IPS DF 4.7 (cell line): ENCODE results near the gene CAB39.

Source experiments
- DNase-seq: peaks from one replicate; pipeline ENCODE4 v3.0.0-alpha.2; 2013; ENCODE audit warnings: low spot score; ENCODE audit errors: extremely low read depth

CAB39 gene

DNA sequence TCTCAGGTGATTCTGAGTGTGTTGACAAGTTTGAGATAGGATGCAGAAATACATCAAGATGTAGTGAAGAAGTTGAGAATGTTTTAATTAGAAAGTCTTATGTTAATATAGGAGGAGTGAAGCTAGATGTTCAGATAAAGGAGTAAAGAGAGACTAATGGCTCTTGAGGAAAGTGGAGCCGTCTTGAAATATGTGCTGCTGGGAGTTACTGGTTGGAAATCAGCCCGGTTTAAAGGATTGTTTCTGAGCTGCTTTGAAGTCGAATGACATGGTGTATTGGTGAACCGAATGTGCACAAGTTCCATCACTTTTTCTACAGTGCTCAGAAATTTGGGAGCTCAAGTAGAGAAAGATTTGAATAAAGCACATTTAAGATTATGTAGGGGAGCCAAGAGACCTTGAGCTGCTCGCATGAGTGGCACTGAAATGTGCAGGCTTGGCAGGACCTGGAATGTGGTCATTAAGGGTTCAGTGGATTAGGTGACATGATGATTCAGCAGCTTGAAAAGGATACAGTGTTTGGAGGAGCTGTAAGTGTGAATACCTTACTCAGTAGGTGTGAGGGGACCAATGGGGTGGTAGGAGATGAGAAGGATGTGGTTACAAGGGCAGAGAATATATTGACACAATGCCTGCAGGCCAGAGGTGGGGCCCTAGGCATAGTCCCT lies 68.6 kb downstream of the CAB39 start:
- no peak for DNase-seq

- DNase-seq, result no peak
Observed at GRCh38 chr2:230783101-230783500, 70.5 kb downstream of the CAB39 start.

DNA sequence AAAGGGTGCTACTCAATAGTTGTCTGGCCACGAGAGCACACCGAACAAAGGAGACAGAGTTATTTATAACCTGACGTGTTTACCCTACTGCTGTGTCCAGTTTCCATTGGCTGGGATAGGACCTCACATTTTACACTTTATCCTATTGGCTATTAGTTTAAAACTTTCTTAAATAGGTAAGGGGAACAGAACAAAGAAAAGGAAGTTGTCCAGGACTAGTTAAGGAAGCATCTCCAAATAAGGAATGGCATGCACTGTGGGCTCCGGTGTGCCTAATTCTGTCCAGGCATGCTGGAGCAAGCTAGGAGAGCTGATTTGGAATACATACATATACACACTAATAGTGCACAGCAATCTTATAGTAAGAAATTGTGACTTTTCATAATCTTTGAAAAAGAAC lies 72.2 kb downstream of the CAB39 start:
- no peak for DNase-seq

GRCh38 chr2:230785346-230785745 lies 72.7 kb downstream of the CAB39 start:
- no peak for DNase-seq

- no peak for DNase-seq
Observed at GRCh38 chr2:230787101-230787500, 74.5 kb downstream of the CAB39 start.

GRCh38 chr2:230788554-230789175 lies 76.0 kb downstream of the CAB39 start:
- no peak for DNase-seq

- no peak for DNase-seq
Observed at GRCh38 chr2:230790981-230791380, 78.3 kb downstream of the CAB39 start.

DNA sequence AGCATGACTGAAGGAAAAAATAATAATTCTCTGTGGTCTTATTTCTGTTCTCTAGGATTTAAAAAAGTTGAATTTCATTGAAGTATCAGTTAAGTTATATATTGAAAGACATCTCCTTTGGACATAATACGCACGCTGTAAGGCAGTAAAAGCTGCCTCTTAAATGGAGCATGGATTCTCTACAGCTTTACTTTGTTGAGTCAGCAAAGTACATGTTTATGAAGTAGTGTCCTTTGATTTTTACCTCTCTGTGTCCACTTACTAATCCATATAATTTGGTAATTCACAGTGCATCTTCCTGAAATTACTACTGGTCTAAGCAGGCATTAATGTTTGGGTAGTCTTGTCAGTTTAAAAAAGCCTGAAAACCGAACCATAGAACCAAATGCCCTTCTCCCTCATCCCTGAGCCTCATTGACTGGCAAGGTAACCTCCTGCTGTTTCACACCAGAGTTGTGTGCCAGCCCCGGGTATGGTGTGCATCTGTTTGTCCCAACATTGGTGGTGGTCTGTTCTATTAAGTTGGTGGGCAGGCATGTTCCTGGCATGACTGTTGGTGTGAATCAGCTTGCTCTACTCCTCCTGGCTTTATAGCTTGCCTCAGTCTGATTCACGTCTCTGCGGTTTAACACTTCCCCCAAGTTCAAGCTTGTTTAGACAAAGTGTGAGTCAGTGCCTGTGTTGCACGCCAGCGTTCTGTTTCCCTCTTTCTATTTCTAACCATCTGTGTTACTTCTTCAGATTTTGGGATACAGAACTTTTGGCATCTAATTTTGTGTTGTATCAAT lies 81.1 kb downstream of the CAB39 start:
- DNase-seq, result no peak

- DNase-seq, result no peak
Observed at GRCh38 chr2:230794497-230794896, 81.9 kb downstream of the CAB39 start.

GRCh38 chr2:230795856-230796255 lies 83.2 kb downstream of the CAB39 start:
- DNase-seq, result no peak

GRCh38 chr2:230796280-230796862 lies 83.7 kb downstream of the CAB39 start:
- DNase-seq, result no peak

DNA sequence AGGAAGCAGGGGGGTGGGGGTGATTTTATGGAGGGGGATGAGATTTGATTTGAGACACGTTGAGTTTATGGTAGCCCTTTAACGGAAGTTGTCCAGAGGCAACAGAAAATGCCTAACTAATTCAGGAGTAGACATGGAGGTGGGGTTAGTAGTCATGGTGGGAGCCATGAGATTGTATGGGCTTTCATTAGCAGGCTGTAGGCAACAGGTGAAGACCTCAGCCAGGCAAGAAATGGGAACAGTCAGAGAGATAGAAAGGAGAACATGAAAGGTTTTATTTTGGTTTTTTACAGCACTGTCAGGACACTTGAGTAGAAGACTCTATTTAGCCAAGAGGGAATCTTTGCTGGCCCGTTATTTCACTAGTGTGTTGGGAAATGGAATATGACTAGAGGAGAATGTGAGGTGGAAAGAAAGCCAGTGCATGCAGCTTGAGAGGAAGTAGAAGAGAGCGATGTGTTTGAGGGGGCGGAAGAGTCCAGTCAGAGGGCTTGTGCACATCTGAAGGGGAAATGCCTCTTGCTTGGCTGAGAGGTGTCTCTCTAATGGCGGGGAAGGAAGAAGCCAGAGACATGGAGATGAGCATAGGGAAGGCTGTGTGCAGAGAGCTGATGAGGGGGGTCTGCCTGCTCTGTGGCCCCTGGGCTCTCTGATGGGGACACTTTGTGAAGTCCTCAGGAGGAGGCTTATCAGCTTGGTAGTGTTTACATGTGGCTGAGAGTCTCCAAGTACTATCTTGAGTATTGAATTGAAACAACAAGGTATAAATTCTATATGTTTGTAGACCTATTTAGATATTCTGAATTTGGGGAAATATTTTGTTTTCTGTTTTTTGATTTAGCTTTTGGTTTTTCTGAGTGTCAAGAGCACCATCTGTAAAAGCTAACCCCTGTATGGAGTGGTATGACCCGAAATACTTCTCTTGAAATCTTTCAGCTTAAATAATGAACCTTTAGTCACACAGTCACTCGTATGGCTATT lies 85.2 kb downstream of the CAB39 start:
- DNase-seq, result no peak

DNA sequence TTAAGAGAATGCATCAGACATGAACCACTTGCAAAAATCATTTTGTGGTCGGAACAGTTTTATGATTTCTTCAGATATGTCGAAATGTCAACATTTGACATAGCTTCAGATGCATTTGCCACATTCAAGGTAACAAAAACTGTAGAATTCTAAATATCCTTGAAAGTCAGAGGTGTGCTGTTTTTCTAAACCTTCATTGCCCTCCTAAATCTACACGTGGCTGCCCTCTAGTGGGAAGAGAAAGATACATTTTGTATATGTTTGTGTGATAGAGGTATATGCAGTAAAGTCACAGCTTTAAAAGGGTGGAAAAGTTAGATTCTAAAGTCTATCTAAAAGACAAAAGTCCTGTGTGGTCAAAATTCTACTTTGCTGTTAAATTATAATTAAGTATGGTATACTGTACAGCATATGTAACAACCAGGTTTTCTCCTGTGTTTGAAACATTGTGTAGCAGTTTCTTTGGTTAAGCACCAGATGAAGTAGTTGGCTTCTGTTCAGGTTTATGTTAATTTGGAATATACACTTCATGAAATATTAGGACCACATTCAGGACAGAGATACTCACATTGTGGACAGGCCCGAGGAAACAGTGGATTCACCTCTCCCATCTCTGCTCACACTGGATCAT lies 86.2 kb downstream of the CAB39 start:
- DNase-seq, result no peak

- DNase-seq, result no peak
Observed at GRCh38 chr2:230805353-230806017, 92.8 kb downstream of the CAB39 start.

DNA sequence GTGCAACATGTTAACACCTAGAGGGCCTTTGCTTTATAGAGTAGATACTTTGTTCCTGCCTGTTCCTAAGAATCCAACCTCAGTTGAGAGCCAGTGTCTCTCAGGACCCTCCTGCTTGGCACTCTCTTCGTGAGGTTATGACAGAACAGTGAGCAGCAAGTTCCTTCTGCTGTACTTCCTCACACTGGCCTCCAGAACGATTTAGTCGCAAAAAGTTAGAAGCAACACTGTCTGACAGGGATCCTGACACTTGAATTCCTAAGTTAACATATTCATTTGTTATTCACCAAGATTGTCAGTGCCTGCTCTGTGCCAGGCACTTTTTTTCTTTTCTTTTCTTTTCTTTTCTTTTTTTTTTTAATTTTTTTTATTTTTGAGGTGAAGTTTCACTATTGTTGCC lies 95.1 kb downstream of the CAB39 start:
- DNase-seq, result no peak

DNA sequence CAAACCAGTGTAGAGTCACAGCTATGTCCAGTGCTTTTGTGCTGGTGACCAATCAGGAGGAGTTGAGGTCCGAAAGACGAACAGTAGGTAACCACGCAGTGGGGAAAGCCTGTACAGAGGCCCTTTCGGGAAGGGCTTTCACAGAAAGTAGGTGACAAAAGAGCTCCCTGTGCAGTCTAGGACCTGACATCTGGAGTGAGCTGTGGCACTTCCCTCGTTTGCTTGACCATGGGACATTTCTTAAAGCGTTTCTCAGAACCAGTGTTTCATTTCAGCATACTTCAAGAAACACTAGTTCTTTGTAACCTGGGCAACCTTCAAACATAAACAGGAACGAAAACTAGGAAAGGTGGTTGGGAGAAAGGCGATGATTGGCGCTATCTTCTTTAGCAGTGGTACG lies 96.4 kb downstream of the CAB39 start:
- no peak for DNase-seq

DNA sequence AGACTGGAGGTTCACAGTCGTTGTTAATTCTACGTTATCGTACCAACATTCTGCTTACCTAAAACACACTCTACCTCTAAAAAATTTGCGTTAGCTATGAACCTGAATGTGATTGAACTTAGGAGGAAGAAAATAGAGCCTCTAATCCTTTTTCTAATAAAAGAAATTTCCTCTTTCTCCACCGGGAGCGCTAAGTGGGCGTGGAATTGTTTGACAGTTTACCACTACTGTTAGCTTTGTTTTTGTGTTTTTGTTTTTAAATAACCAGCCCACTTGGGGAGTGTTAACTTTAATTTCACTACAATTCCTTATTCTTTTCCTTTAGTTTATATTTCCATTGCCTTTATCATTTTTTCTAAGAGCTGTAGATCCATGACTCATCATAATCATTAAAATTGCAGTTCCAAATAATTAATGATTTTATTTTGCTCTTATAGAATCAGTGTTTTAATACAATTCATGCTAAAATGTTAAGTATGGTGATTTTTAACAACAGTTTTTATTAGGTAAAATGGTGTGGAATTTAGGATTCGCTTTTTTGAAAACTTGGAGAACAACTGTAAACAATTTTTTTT lies 97.1 kb downstream of the CAB39 start:
- DNase-seq, result no peak

DNA sequence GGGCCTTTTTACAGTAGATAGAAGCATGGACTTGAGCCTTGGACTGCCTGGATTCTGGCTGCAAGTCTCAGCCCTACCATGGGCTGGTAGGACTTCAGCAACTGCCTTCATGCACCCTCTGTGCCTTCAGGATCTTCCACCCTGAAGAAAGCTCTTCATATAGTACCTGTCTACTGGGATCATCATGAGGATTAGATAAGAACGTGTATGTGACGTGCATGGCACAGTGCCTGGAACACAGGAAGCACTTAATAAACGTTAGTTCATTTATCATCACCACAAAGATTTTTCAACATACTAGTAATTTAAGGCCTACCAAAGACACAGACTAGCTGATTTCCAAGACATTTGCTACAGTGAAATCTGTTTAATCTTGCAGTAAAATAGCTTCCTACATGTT lies 98.9 kb downstream of the CAB39 start:
- no peak for DNase-seq

- no peak for DNase-seq
Observed at GRCh38 chr2:230812033-230812432, 99.4 kb downstream of the CAB39 start.

- DNase-seq, result no peak
Observed at GRCh38 chr2:230814616-230815015, 102.0 kb downstream of the CAB39 start.
